ENCODE measurements around the gene BTBD19. TPM values are rescaled to one million over a fixed set of nuclear protein-coding genes. Genes with fewer than 3 reads are reported as not detected.

Gene BTBD19
- total and polyA plus RNA-seq, 2 of the 8 experiments (the other 6 are each of a cell fraction or from before 2014, with no cell fraction given), result 1.1 TPM

DNA sequence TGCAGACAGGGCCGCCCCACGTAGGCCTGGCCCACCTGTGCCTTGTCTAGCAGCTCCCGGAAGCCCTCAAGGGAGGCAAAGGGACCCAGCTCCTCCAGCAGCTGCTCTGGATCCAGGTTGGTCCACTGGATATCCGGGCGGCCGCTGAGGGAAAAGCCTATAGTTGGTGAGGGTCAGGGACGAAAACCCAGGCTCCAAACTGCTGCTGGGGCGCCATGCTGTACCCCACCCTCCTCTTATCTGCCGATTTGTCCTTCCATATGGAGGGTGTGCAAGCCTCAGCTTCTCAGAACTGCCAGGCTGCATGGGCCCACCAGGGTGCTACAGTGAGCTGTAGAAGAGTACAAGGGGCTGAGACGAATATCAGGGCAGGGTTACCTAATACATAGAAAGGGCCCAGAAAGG lies 22.6 kb downstream of the BTBD19 start:
- ChIA-PET CTCF (ENCODE audit: partially characterized antibody) (interaction anchor here (0.5 to 5.9 kb wide), 9 partner anchors 9 to 662 kb away, joined by 3 to 36 read pairs (median 6); partner anchors contain the start of genes HECTD3 and UROD), POLR2A (ENCODE audit: partially characterized antibody) (interaction anchor here (0.6 to 7.7 kb wide), 9 partner anchors 11 to 753 kb away, joined by 3 to 128 read pairs (median 5); partner anchors contain the start of genes BTBD19, NASP, PTCH2 and RPS8)
- H2BK120ac ChIP-seq (replicated peaks; ENCODE audit: low read depth, low read length), result no peak overlapping the region
- H3K79me2 ChIP-seq (ENCODE audit: control insufficient read depth in 1 of 2, insufficient read depth in 2 of 2, low read length in 2 of 2), result no peaks in the 10 kb centered on the region
- H4K20me1 ChIP-seq (replicated peaks in 1 of 2; ENCODE audit: control insufficient read depth in 1 of 2, insufficient read depth in 2 of 2, low read length in 2 of 2), result no peaks in the 10 kb centered on the region
- H3K4me2 ChIP-seq (ENCODE audit: insufficient read depth in 1 of 2, low read depth in 2 of 2, low read length in 2 of 2), result no peak overlapping the region
- no peaks in the 10 kb centered on the region for H3K23me2 ChIP-seq (ENCODE audit: low read depth, low read length)
- H3K27ac ChIP-seq (ENCODE audit: low read depth, low read length), result no peak overlapping the region
- WGBS, 2 experiments (ENCODE audit: extremely low coverage in 1 of 2, insufficient coverage in 1 of 2, insufficient read length in 1 of 2, insufficient replicate concordance in 2 of 2, low coverage in 1 of 2, low lambda C conversion rate in 2 of 2, missing lambda C conversion rate in 1 of 2), result 88% methylated on average over 10 of the region's 10 CpGs; no CpG with 5 or more reads in 1 of the 2 experiments
- H2BK12ac ChIP-seq (ENCODE audit: low read depth, low read length), result no peak overlapping the region
- H3K9ac ChIP-seq (replicated peaks in 1 of 4; ENCODE audit: extremely low read depth in 1 of 4, low read depth in 3 of 4, low read length in 3 of 4), result no peak overlapping the region
- no peak overlapping the region for H3K4ac ChIP-seq (replicated peaks; ENCODE audit: insufficient read length, low read depth, low read length)
- no peak overlapping the region for H3K14ac ChIP-seq (ENCODE audit: insufficient read length)
- H2AFZ ChIP-seq (ENCODE audit: low read length), result no peak overlapping the region
- no peak overlapping the region for H3K56ac ChIP-seq (replicated peaks; ENCODE audit: insufficient read length, low read depth, low read length)
- no peaks in the 10 kb centered on the region for H3K27me3 ChIP-seq (replicated peaks in 1 of 4; ENCODE audit: control insufficient read depth in 3 of 4, extremely low read depth in 1 of 4, insufficient read depth in 3 of 4, low read length in 3 of 4)
- DNase-seq (ENCODE audit: low read depth in 1 of 2, low spot score in 2 of 2), result no peak
- H4K5ac ChIP-seq (ENCODE audit: insufficient read length, low read depth, low read length), result no peak overlapping the region
- no peak overlapping the region for H2BK20ac ChIP-seq (ENCODE audit: low read length)
- no peak overlapping the region for H3K23ac ChIP-seq (ENCODE audit: insufficient read length)
- no peak overlapping the region for H3K4me3 ChIP-seq (ENCODE audit: extremely low read depth in 1 of 4, insufficient read depth in 2 of 4, low read depth in 3 of 4, low read length in 4 of 4)
- no peaks in the 10 kb centered on the region for H3K9me3 ChIP-seq (ENCODE audit: insufficient read depth in 2 of 2, low read depth in 1 of 2, low read length in 1 of 2)
- H2BK5ac ChIP-seq (ENCODE audit: low read depth, low read length), result no peak overlapping the region
- H3K18ac ChIP-seq (ENCODE audit: extremely low read depth, low read length), result no peak overlapping the region; the same call in 1 of the 2 replicates
- H3K4me1 ChIP-seq (replicated peaks in 1 of 4; ENCODE audit: control insufficient read depth in 3 of 4, insufficient read depth in 4 of 4, low read length in 3 of 4), result peaks cover 0 to 12% (median 4%) of the 10 kb centered on the region in 4 experiments; a peak in 6 of 7 replicates
- no peak for TF ChIP-seq SP4 (IDR thresholded peaks at IDR 0.05; ENCODE audit: low read length)
- TF ChIP-seq, protein P1, sequence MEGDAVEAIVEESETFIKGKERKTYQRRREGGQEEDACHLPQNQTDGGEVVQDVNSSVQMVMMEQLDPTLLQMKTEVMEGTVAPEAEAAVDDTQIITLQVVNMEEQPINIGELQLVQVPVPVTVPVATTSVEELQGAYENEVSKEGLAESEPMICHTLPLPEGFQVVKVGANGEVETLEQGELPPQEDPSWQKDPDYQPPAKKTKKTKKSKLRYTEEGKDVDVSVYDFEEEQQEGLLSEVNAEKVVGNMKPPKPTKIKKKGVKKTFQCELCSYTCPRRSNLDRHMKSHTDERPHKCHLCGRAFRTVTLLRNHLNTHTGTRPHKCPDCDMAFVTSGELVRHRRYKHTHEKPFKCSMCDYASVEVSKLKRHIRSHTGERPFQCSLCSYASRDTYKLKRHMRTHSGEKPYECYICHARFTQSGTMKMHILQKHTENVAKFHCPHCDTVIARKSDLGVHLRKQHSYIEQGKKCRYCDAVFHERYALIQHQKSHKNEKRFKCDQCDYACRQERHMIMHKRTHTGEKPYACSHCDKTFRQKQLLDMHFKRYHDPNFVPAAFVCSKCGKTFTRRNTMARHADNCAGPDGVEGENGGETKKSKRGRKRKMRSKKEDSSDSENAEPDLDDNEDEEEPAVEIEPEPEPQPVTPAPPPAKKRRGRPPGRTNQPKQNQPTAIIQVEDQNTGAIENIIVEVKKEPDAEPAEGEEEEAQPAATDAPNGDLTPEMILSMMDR (IDR thresholded peaks at IDR 0.05; ENCODE audit: control extremely low read depth in 1 of 3, insufficient read depth in 1 of 3, low read depth in 1 of 3, low read length in 3 of 3), result peak in 1 of 3 experiments; percentile 3; a peak in 1 of 4 replicates
- H4K8ac ChIP-seq (ENCODE audit: extremely low read depth, insufficient read depth, low read length), result peak overlapping the region; percentile 79; the same call in 1 of the 2 replicates
- no peak for FAIRE-seq
- no peaks in the 10 kb centered on the region for H3K36me3 ChIP-seq (ENCODE audit: control insufficient read depth in 2 of 4, insufficient read depth in 4 of 4, low read length in 3 of 4)
- no peaks in the 10 kb centered on the region for H3K79me1 ChIP-seq (ENCODE audit: low read depth, low read length)
- no peak overlapping the region for H2AK5ac ChIP-seq (ENCODE audit: low read depth, low read length)
- 0 out of 2 replicates have a peak overlapping the region, but pooled peaks have one; percentile 16 for H2BK15ac ChIP-seq (ENCODE audit: low read length)
- H4K91ac ChIP-seq (replicated peaks; ENCODE audit: insufficient read length, low read length), result no peak overlapping the region

All from H1 (cell line).